Endometrial microvascular endothelial cells (primary cell): Measurements from ENCODE around the gene CLEC5A. TPM values are rescaled to one million over a fixed set of nuclear protein-coding genes. Genes with fewer than 3 reads are reported as not detected.
"Not testable (repeated sequence)": the region's sequence is repeated elsewhere in the genome, so short reads cannot be mapped to it uniquely, and the experiment has no call there.

Experiments
- in situ Hi-C: cut with HindIII; loops from 2 replicates; pipeline ENCODE4 v1.10.0; 2017; ENCODE audit warnings: low sequenced_read_pairs, low pct_unique_long_range_greater_than_20kb; ENCODE audit errors: inconsistent ontology term
- total RNA-seq: library from RNA; depleted of rRNA; stranded (reverse); fragments of >200 nt; gene quantifications from one replicate; pipeline ENCODE4 v1.2.3, GENCODE V29; 2015; ENCODE audit errors: inconsistent ontology term

The CLEC5A gene
- total RNA-seq = not detected

- in situ Hi-C loops = no loop called here
These were observed at the start of gene CLEC5A for GRCh38 chr7:141946796-141947195. CLEC5A (minus strand) TSS chr7:141946974; CDS start chr7:141946292, 682 bp downstream.

- in situ Hi-C loops = no loop called here
These were observed 46.6 kb upstream of the CLEC5A start for GRCh38 chr7:141993354-141993753.

- in situ Hi-C loops = no loop called here
These were observed 45.9 kb upstream of the CLEC5A start for GRCh38 chr7:141992688-141993087.

- in situ Hi-C loops = no loop called here
These were observed 45.4 kb upstream of the CLEC5A start for GRCh38 chr7:141992156-141992555.

GRCh38 chr7:141991140-141991539 lies 44.4 kb upstream of the CLEC5A start:
- in situ Hi-C loops = no loop called here

- in situ Hi-C loops = no loop called here
These were observed 43.4 kb upstream of the CLEC5A start for GRCh38 chr7:141990011-141990725.

- in situ Hi-C loops = not testable (repeated sequence)
These were observed 41.0 kb upstream of the CLEC5A start for GRCh38 chr7:141987803-141988202.

GRCh38 chr7:141986923-141987322 lies 40.1 kb upstream of the CLEC5A start:
- in situ Hi-C loops = no loop called here

GRCh38 chr7:141985926-141986325 lies 39.2 kb upstream of the CLEC5A start:
- in situ Hi-C loops = not testable (repeated sequence)

GRCh38 chr7:141979568-141979967 lies 32.8 kb upstream of the CLEC5A start:
- in situ Hi-C loops = no loop called here

- in situ Hi-C loops = no loop called here
These were observed 31.6 kb upstream of the CLEC5A start for GRCh38 chr7:141978351-141978750.

- in situ Hi-C loops = no loop called here
These were observed 29.9 kb upstream of the CLEC5A start for GRCh38 chr7:141976524-141977245.

GRCh38 chr7:141975806-141976523 lies 29.2 kb upstream of the CLEC5A start:
- in situ Hi-C loops = no loop called here

GRCh38 chr7:141974831-141975230 lies 28.1 kb upstream of the CLEC5A start:
- in situ Hi-C loops = no loop called here

- in situ Hi-C loops = no loop called here
These were observed 26.9 kb upstream of the CLEC5A start, which contains the start of gene TAS2R38 for GRCh38 chr7:141973673-141974072. TAS2R38 (minus strand) TSS chr7:141973773; CDS start chr7:141973689, 84 bp downstream.

- in situ Hi-C loops = no loop called here
These were observed 14.1 kb upstream of the CLEC5A start for GRCh38 chr7:141960687-141961422.

GRCh38 chr7:141956084-141956483 lies 9.3 kb upstream of the CLEC5A start:
- in situ Hi-C loops = no loop called here

GRCh38 chr7:141954334-141954733 lies 7.6 kb upstream of the CLEC5A start:
- in situ Hi-C loops = no loop called here

GRCh38 chr7:141952461-141952860 lies 5.7 kb upstream of the CLEC5A start:
- in situ Hi-C loops = no loop called here
